PFSK-1 (cell line): ENCODE data around the gene UIMC1.

ENCODE experiments used
- FOXP2 ChIP-seq: optimal IDR thresholded peaks from 2 replicates; pipeline ENCODE3; 2011; ENCODE audit warnings: borderline replicate concordance, control low read depth, inconsistent platforms; ENCODE audit not compliant: insufficient read depth; ENCODE audit errors: extremely low read length, extremely low read depth
- POLR2AphosphoS5 ChIP-seq: IDR thresholded peaks from 2 replicates; pipeline ENCODE4 v1.6.1; 2012; ENCODE audit warnings: low read depth, mild to moderate bottlenecking, control low read depth, low read length, moderate library complexity
- SIN3A ChIP-seq: IDR thresholded peaks from 2 replicates; pipeline ENCODE4 v1.6.1; 2012; ENCODE audit warnings: mild to moderate bottlenecking, low read length, moderate library complexity, borderline replicate concordance; ENCODE audit not compliant: insufficient read depth
- TAF1 ChIP-seq: IDR thresholded peaks from 2 replicates; pipeline ENCODE4 v1.6.1; 2012; ENCODE audit warnings: low read length, control low read depth, borderline replicate concordance; ENCODE audit not compliant: insufficient read depth
- TF ChIP-seq, protein P1 (sequence below), 2 experiments: IDR thresholded peaks; 2 replicates each; pipeline versions ENCODE4 v1.6.1 to v1.8.0; 2011 to 2012; ENCODE audit warnings: low read depth in 2 of 2, low read length in 2 of 2, control low read depth in 1 of 2, inconsistent platforms in 1 of 2, mild to moderate bottlenecking in 1 of 2, moderate library complexity in 1 of 2; ENCODE audit not compliant: insufficient read depth in 1 of 2

DNA sequence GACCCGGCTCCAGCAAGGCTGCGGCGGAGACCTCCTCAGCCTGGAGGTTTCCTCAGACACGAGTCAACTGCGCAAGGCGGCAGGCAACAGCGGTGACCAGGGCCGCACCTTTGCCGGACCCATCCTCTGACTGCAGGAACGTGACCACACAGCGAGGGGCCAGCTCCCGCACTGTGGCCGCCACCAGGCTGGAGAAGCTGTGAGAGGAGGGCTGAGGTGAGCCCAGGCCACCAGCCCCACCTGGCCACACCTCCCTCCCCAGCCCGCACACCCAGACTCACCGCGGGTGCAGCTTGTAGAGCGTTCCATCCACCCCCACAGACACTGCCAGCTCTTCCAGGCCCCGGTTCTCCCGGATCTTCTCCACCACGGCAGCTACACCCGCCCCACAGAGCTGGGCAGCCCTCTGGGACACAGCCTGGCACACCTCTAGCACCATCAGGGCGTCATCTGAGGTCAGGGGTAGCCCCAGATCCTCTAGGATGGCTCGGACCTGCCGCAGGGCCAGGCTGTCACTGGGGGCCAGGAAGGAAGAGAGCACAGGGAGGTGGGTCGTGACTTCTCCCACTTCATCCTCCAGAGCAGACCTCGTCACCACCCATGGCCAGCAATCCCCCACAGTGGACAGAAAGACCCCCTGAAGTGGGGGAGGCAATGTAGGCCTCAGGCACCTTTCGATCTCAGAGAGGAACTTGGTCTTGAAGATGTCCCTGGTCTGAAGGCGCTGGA lies 125.4 kb downstream of the UIMC1 start:
- TF ChIP-seq POLR2AphosphoS5: no peak
- no peak for TF ChIP-seq TAF1
- no peak for TF ChIP-seq SIN3A
- TF ChIP-seq, protein P1, sequence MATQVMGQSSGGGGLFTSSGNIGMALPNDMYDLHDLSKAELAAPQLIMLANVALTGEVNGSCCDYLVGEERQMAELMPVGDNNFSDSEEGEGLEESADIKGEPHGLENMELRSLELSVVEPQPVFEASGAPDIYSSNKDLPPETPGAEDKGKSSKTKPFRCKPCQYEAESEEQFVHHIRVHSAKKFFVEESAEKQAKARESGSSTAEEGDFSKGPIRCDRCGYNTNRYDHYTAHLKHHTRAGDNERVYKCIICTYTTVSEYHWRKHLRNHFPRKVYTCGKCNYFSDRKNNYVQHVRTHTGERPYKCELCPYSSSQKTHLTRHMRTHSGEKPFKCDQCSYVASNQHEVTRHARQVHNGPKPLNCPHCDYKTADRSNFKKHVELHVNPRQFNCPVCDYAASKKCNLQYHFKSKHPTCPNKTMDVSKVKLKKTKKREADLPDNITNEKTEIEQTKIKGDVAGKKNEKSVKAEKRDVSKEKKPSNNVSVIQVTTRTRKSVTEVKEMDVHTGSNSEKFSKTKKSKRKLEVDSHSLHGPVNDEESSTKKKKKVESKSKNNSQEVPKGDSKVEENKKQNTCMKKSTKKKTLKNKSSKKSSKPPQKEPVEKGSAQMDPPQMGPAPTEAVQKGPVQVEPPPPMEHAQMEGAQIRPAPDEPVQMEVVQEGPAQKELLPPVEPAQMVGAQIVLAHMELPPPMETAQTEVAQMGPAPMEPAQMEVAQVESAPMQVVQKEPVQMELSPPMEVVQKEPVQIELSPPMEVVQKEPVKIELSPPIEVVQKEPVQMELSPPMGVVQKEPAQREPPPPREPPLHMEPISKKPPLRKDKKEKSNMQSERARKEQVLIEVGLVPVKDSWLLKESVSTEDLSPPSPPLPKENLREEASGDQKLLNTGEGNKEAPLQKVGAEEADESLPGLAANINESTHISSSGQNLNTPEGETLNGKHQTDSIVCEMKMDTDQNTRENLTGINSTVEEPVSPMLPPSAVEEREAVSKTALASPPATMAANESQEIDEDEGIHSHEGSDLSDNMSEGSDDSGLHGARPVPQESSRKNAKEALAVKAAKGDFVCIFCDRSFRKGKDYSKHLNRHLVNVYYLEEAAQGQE (IDR thresholded peaks at IDR 0.05; ENCODE audit: insufficient read depth in 1 of 2, low read depth in 2 of 2, low read length in 2 of 2): no peak
- TF ChIP-seq FOXP2: no peak
